ENCODE measurements around the gene RANBP17.
"Not testable (repeated sequence)": the region's sequence is repeated elsewhere in the genome, so short reads cannot be mapped to it uniquely, and the experiment has no call there.

Gene RANBP17

GRCh38 chr5:170941788-170942187 lies 80.0 kb downstream of the RANBP17 start:
- Mint-ChIP-seq H3K4me3 (no peak overlapping the region), H3K36me3 (ENCODE audit: low read depth) (no peaks in the 10 kb centered on the region), H3K4me1 (ENCODE audit: low read depth) (no peaks in the 10 kb centered on the region), H3K27me3 (ENCODE audit: low read depth) (no peaks in the 10 kb centered on the region), H3K27ac (no peak overlapping the region), H3K9me3 (no peaks in the 10 kb centered on the region)

GRCh38 chr5:170945275-170945674 lies 83.5 kb downstream of the RANBP17 start:
- Mint-ChIP-seq H3K4me1 (ENCODE audit: low read depth) (no peaks in the 10 kb centered on the region), H3K4me3 (no peak overlapping the region), H3K36me3 (ENCODE audit: low read depth) (no peaks in the 10 kb centered on the region), H3K9me3 (no peaks in the 10 kb centered on the region), H3K27ac (no peak overlapping the region), H3K27me3 (ENCODE audit: low read depth) (no peaks in the 10 kb centered on the region)

GRCh38 chr5:170960567-170960966 lies 98.7 kb downstream of the RANBP17 start:
- H3K4me1 Mint-ChIP-seq (ENCODE audit: low read depth) = no peaks in the 10 kb centered on the region
- no peaks in the 10 kb centered on the region for H3K9me3 Mint-ChIP-seq
- no peaks in the 10 kb centered on the region for H3K27me3 Mint-ChIP-seq (ENCODE audit: low read depth)
- no peak overlapping the region for H3K27ac Mint-ChIP-seq
- H3K4me3 Mint-ChIP-seq = no peak overlapping the region
- no peaks in the 10 kb centered on the region for H3K36me3 Mint-ChIP-seq (ENCODE audit: low read depth)

- Mint-ChIP-seq H3K27ac (no peak overlapping the region), H3K36me3 (ENCODE audit: low read depth) (no peaks in the 10 kb centered on the region)
Measured at GRCh38 chr5:170963521-170963920, 101.7 kb downstream of the RANBP17 start.

GRCh38 chr5:170974461-170974860 lies 112.6 kb downstream of the RANBP17 start:
- Mint-ChIP-seq H3K36me3 (ENCODE audit: low read depth) (no peaks in the 10 kb centered on the region), H3K9me3 (peaks cover under 1% of the 10 kb centered on the region), H3K4me3 (no peak overlapping the region), H3K27ac (no peak overlapping the region), H3K4me1 (ENCODE audit: low read depth) (no peaks in the 10 kb centered on the region), H3K27me3 (ENCODE audit: low read depth) (no peaks in the 10 kb centered on the region)

More at GRCh38 chr5:170963521-170963920, 101.7 kb downstream of the RANBP17 start:
- H3K4me3 Mint-ChIP-seq = no peak overlapping the region
- H3K4me1 Mint-ChIP-seq (ENCODE audit: low read depth) = no peaks in the 10 kb centered on the region
- no peaks in the 10 kb centered on the region for H3K27me3 Mint-ChIP-seq (ENCODE audit: low read depth)
- no peaks in the 10 kb centered on the region for H3K9me3 Mint-ChIP-seq

- H3K9me3 Mint-ChIP-seq = peaks cover 12% of the 10 kb centered on the region
- not testable (repeated sequence) for H3K27ac Mint-ChIP-seq; H3K27me3 Mint-ChIP-seq (ENCODE audit: low read depth); H3K4me3 Mint-ChIP-seq; H3K4me1 Mint-ChIP-seq (ENCODE audit: low read depth); H3K36me3 Mint-ChIP-seq (ENCODE audit: low read depth)
Measured at GRCh38 chr5:170980261-170980660, 118.4 kb downstream of the RANBP17 start.

GRCh38 chr5:170985486-170985885 lies 123.7 kb downstream of the RANBP17 start:
- Mint-ChIP-seq H3K4me3 (no peak overlapping the region), H3K27ac (no peak overlapping the region), H3K9me3 (peaks cover 3% of the 10 kb centered on the region), H3K4me1 (ENCODE audit: low read depth) (no peaks in the 10 kb centered on the region), H3K36me3 (ENCODE audit: low read depth) (no peaks in the 10 kb centered on the region), H3K27me3 (ENCODE audit: low read depth) (no peaks in the 10 kb centered on the region)

GRCh38 chr5:170986598-170986997 lies 124.8 kb downstream of the RANBP17 start:
- Mint-ChIP-seq H3K9me3 (no peaks in the 10 kb centered on the region), H3K36me3 (ENCODE audit: low read depth) (no peaks in the 10 kb centered on the region), H3K4me1 (ENCODE audit: low read depth) (no peaks in the 10 kb centered on the region)

GRCh38 chr5:170993476-170993875 lies 131.7 kb downstream of the RANBP17 start:
- Mint-ChIP-seq H3K27me3 (ENCODE audit: low read depth) (no peaks in the 10 kb centered on the region), H3K4me1 (ENCODE audit: low read depth) (no peaks in the 10 kb centered on the region), H3K36me3 (ENCODE audit: low read depth) (no peaks in the 10 kb centered on the region), H3K27ac (no peak overlapping the region), H3K4me3 (no peak overlapping the region), H3K9me3 (no peaks in the 10 kb centered on the region)

More at GRCh38 chr5:170986598-170986997, 124.8 kb downstream of the RANBP17 start:
- Mint-ChIP-seq H3K27me3 (ENCODE audit: low read depth) (no peaks in the 10 kb centered on the region), H3K4me3 (no peak overlapping the region), H3K27ac (no peak overlapping the region)

- no peaks in the 10 kb centered on the region for H3K9me3 Mint-ChIP-seq
Measured at GRCh38 chr5:171010086-171010485, 148.3 kb downstream of the RANBP17 start.

GRCh38 chr5:171010816-171011215 lies 149.0 kb downstream of the RANBP17 start:
- H3K4me1 Mint-ChIP-seq (ENCODE audit: low read depth) = no peaks in the 10 kb centered on the region
- no peaks in the 10 kb centered on the region for H3K9me3 Mint-ChIP-seq
- no peaks in the 10 kb centered on the region for H3K36me3 Mint-ChIP-seq (ENCODE audit: low read depth)
- no peak overlapping the region for H3K4me3 Mint-ChIP-seq
- H3K27me3 Mint-ChIP-seq (ENCODE audit: low read depth) = no peaks in the 10 kb centered on the region
- H3K27ac Mint-ChIP-seq = no peak overlapping the region

More at GRCh38 chr5:171010086-171010485, 148.3 kb downstream of the RANBP17 start:
- Mint-ChIP-seq H3K27ac (no peak overlapping the region), H3K27me3 (ENCODE audit: low read depth) (no peaks in the 10 kb centered on the region), H3K4me3 (no peak overlapping the region), H3K36me3 (ENCODE audit: low read depth) (no peaks in the 10 kb centered on the region), H3K4me1 (ENCODE audit: low read depth) (no peaks in the 10 kb centered on the region)

- no peak overlapping the region for H3K4me3 Mint-ChIP-seq
- H3K36me3 Mint-ChIP-seq (ENCODE audit: low read depth) = no peaks in the 10 kb centered on the region
- no peaks in the 10 kb centered on the region for H3K9me3 Mint-ChIP-seq
- H3K27me3 Mint-ChIP-seq (ENCODE audit: low read depth) = no peaks in the 10 kb centered on the region
- no peak overlapping the region for H3K27ac Mint-ChIP-seq
- H3K4me1 Mint-ChIP-seq (ENCODE audit: low read depth) = no peaks in the 10 kb centered on the region
Measured at GRCh38 chr5:171023508-171023907, 161.7 kb downstream of the RANBP17 start.

GRCh38 chr5:171024084-171024483 lies 162.3 kb downstream of the RANBP17 start:
- Mint-ChIP-seq H3K36me3 (ENCODE audit: low read depth) (no peaks in the 10 kb centered on the region), H3K4me1 (ENCODE audit: low read depth) (no peaks in the 10 kb centered on the region)

GRCh38 chr5:171029401-171029800 lies 167.6 kb downstream of the RANBP17 start:
- H3K9me3 Mint-ChIP-seq = no peaks in the 10 kb centered on the region
- no peak overlapping the region for H3K27ac Mint-ChIP-seq
- H3K27me3 Mint-ChIP-seq (ENCODE audit: low read depth) = no peaks in the 10 kb centered on the region
- H3K36me3 Mint-ChIP-seq (ENCODE audit: low read depth) = no peaks in the 10 kb centered on the region
- no peaks in the 10 kb centered on the region for H3K4me1 Mint-ChIP-seq (ENCODE audit: low read depth)
- H3K4me3 Mint-ChIP-seq = no peak overlapping the region

More at GRCh38 chr5:171024084-171024483, 162.3 kb downstream of the RANBP17 start:
- H3K4me3 Mint-ChIP-seq = no peak overlapping the region
- H3K9me3 Mint-ChIP-seq = no peaks in the 10 kb centered on the region
- no peaks in the 10 kb centered on the region for H3K27me3 Mint-ChIP-seq (ENCODE audit: low read depth)
- no peak overlapping the region for H3K27ac Mint-ChIP-seq

GRCh38 chr5:171031977-171032376 lies 170.2 kb downstream of the RANBP17 start:
- Mint-ChIP-seq H3K9me3 (no peaks in the 10 kb centered on the region), H3K27me3 (ENCODE audit: low read depth) (no peaks in the 10 kb centered on the region), H3K4me1 (ENCODE audit: low read depth) (no peaks in the 10 kb centered on the region), H3K27ac (no peak overlapping the region), H3K4me3 (no peak overlapping the region), H3K36me3 (ENCODE audit: low read depth) (no peaks in the 10 kb centered on the region)

GRCh38 chr5:171032435-171032973 lies 170.7 kb downstream of the RANBP17 start:
- Mint-ChIP-seq H3K4me3 (no peak overlapping the region), H3K4me1 (ENCODE audit: low read depth) (no peaks in the 10 kb centered on the region), H3K27ac (no peak overlapping the region), H3K9me3 (no peaks in the 10 kb centered on the region), H3K36me3 (ENCODE audit: low read depth) (no peaks in the 10 kb centered on the region), H3K27me3 (ENCODE audit: low read depth) (no peaks in the 10 kb centered on the region)

Data from T-helper 1 cell treated with Interleukin-12 subunit alpha and Interleukin-12 subunit beta and Interleukin-4 antibody, amounts not matched to agents 30 μg/mL and 1 μg/mL, for 36 hours (primary cell).